Stimulated activated naive CD8-positive, alpha-beta T cell treated with anti-CD3 and anti-CD28 coated beads, Interleukin-15, amount 100 ng/mL, for 72 hours (primary cell): ENCODE data around the gene SLC7A14.

Source experiments
- ATAC-seq: fragments of 150-1000 bp; cut with Tn5 transposase; 2 replicates; pipeline ENCODE4 v1.10.0; 2021; ENCODE audit warnings: mild to moderate bottlenecking, moderate library complexity
- DNase-seq, 2 donors: peaks; one replicate each; pipeline ENCODE4 v3.0.0; 2021 to 2022
- H3K27ac Mint-ChIP-seq, 2 donors: one replicate each; pipeline ENCODE4 v1.8.0; 2022; ENCODE audit warnings: mild to moderate bottlenecking in 2 of 2, mixed read lengths in 2 of 2, moderate library complexity in 2 of 2
- H3K27me3 Mint-ChIP-seq: one replicate; pipeline ENCODE4 v1.8.0; 2022; ENCODE audit warnings: mixed read lengths
- H3K4me1 Mint-ChIP-seq: one replicate; pipeline ENCODE4 v1.8.0; 2022; ENCODE audit warnings: mild to moderate bottlenecking, mixed read lengths
- H3K4me3 Mint-ChIP-seq, 2 donors: one replicate each; pipeline ENCODE4 v1.8.0; 2022; ENCODE audit warnings: mild to moderate bottlenecking in 2 of 2, mixed read lengths in 2 of 2, moderate library complexity in 1 of 2
- H3K9me3 Mint-ChIP-seq, 2 donors: one replicate each; pipeline ENCODE4 v1.8.0; 2022; ENCODE audit warnings: mixed read lengths in 2 of 2

The SLC7A14 gene

GRCh38 chr3:170531054-170531453, 54.8 kb downstream of the SLC7A14 start:
- no peak overlapping the region for H3K27ac Mint-ChIP-seq
- no peak for DNase-seq
- no peak overlapping the region for H3K4me3 Mint-ChIP-seq
- no peak for ATAC-seq
- no peaks in the 10 kb centered on the region for H3K4me1 Mint-ChIP-seq
- peaks cover 21% of the 10 kb centered on the region for H3K27me3 Mint-ChIP-seq
- H3K9me3 Mint-ChIP-seq: no peaks in the 10 kb centered on the region

GRCh38 chr3:170529912-170530311, 56.0 kb downstream of the SLC7A14 start:
- Mint-ChIP-seq H3K4me3 (no peak overlapping the region), H3K4me1 (no peaks in the 10 kb centered on the region)

GRCh38 chr3:170529346-170529745, 56.5 kb downstream of the SLC7A14 start:
- Mint-ChIP-seq H3K4me3 (no peak overlapping the region), H3K9me3 (no peaks in the 10 kb centered on the region), H3K27ac (no peak overlapping the region), H3K4me1 (no peaks in the 10 kb centered on the region), H3K27me3 (peaks cover 8% of the 10 kb centered on the region)
- no peak for ATAC-seq
- no peak for DNase-seq

More at GRCh38 chr3:170529912-170530311, 56.0 kb downstream of the SLC7A14 start:
- H3K9me3 Mint-ChIP-seq: no peaks in the 10 kb centered on the region
- peaks cover 10% of the 10 kb centered on the region for H3K27me3 Mint-ChIP-seq
- H3K27ac Mint-ChIP-seq: no peak overlapping the region
- ATAC-seq: no peak
- no peak for DNase-seq

GRCh38 chr3:170528726-170529125, 57.1 kb downstream of the SLC7A14 start:
- H3K4me3 Mint-ChIP-seq: no peak overlapping the region
- ATAC-seq: no peak
- H3K4me1 Mint-ChIP-seq: no peaks in the 10 kb centered on the region
- H3K27ac Mint-ChIP-seq: no peak overlapping the region
- no peaks in the 10 kb centered on the region for H3K9me3 Mint-ChIP-seq
- no peak for DNase-seq
- peaks cover 8% of the 10 kb centered on the region for H3K27me3 Mint-ChIP-seq

DNA sequence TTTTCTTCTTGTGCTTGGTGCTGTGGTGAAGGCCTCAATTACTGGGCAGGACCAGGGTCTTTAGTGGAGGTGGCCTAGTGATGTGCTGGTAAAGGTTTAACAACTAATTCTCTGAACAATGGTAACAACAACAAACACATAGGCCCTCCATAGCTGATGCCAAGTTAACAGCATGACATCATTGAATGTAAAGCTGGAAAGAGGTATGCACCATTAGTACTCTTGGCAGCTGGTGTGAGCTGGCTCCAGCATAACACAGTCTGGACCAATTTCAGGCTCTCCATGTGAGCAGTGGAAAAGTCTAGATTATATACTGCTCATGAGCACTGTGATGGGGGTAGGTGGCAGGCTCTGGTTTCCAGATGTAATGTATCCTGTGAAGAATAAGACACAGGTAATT, 61.8 kb downstream of the SLC7A14 start:
- Mint-ChIP-seq H3K9me3 (no peaks in the 10 kb centered on the region), H3K4me1 (peaks cover 4% of the 10 kb centered on the region), H3K27ac (no peak overlapping the region), H3K4me3 (no peak overlapping the region), H3K27me3 (no peaks in the 10 kb centered on the region)
- ATAC-seq (no peak), DNase-seq (no peak)

- Mint-ChIP-seq H3K27me3 (peaks cover 7% of the 10 kb centered on the region), H3K27ac (peak overlapping the region in 1 of 2 donors; percentile 11), H3K4me3 (no peak overlapping the region), H3K4me1 (peaks cover 4% of the 10 kb centered on the region), H3K9me3 (no peaks in the 10 kb centered on the region)
- ATAC-seq (no peak), DNase-seq (no peak)
Observed at GRCh38 chr3:170523248-170523647, 62.6 kb downstream of the SLC7A14 start.

DNA sequence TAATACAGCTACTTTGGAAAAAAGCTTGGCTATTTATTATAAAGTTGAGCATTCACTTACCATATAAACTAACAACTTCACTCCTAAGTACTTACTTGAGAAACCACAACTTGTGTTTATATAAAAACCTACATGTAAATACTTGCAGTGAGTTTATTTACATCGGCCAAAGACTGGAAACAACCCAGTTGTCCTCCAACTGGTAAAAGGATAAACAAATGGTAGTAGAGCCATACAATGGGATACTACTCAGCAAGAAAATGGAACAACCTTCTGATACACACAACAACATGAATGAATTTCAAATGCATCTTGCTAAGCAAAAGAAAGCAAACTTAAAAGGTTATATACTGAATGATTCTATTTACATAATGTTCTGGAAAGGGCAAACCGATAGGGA, 63.7 kb downstream of the SLC7A14 start:
- no peak for DNase-seq
- ATAC-seq: no peak
- Mint-ChIP-seq H3K9me3 (no peaks in the 10 kb centered on the region), H3K4me3 (no peak overlapping the region), H3K4me1 (peaks cover 4% of the 10 kb centered on the region), H3K27ac (no peak overlapping the region), H3K27me3 (peaks cover 10% of the 10 kb centered on the region)

DNA sequence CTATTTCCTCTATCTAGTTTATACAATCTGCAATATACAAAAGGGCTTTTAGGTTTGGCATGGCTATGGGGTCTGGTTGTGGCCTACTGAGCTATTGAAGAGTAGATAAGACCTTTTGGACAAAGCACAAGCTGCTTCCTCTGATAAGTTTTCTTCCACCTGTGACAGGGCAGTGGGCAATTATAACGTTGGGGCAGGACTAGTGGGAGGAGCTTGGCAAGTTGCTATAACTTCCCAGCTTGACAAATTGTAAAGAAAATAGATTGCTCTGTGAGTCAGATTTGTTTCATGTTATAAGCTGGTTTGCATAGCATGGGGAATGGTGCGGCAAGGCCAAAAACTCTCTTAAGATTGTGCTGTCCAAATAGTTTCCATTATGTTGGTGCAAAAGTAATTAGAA, 64.9 kb downstream of the SLC7A14 start:
- no peak for DNase-seq
- Mint-ChIP-seq H3K4me1 (peaks cover 4% of the 10 kb centered on the region), H3K27ac (no peak overlapping the region), H3K27me3 (peaks cover 12% of the 10 kb centered on the region), H3K4me3 (no peak overlapping the region), H3K9me3 (no peaks in the 10 kb centered on the region)
- ATAC-seq: no peak

- Mint-ChIP-seq H3K4me3 (no peak overlapping the region), H3K27me3 (peaks cover 26% of the 10 kb centered on the region), H3K4me1 (no peaks in the 10 kb centered on the region), H3K9me3 (no peaks in the 10 kb centered on the region), H3K27ac (no peak overlapping the region)
- DNase-seq: no peak
- no peak for ATAC-seq
Observed at GRCh38 chr3:170517242-170517945, 68.5 kb downstream of the SLC7A14 start.

GRCh38 chr3:170513642-170514041, 72.2 kb downstream of the SLC7A14 start:
- no peak for ATAC-seq
- Mint-ChIP-seq H3K4me3 (no peak overlapping the region), H3K4me1 (no peaks in the 10 kb centered on the region), H3K27me3 (peaks cover 31% of the 10 kb centered on the region), H3K9me3 (no peaks in the 10 kb centered on the region), H3K27ac (no peak overlapping the region)
- DNase-seq: no peak

GRCh38 chr3:170511371-170511770, 74.5 kb downstream of the SLC7A14 start:
- DNase-seq: no peak
- no peaks in the 10 kb centered on the region for H3K9me3 Mint-ChIP-seq
- H3K4me3 Mint-ChIP-seq: no peak overlapping the region
- peaks cover 37% of the 10 kb centered on the region for H3K27me3 Mint-ChIP-seq
- no peak for ATAC-seq
- no peaks in the 10 kb centered on the region for H3K4me1 Mint-ChIP-seq
- H3K27ac Mint-ChIP-seq: no peak overlapping the region

DNA sequence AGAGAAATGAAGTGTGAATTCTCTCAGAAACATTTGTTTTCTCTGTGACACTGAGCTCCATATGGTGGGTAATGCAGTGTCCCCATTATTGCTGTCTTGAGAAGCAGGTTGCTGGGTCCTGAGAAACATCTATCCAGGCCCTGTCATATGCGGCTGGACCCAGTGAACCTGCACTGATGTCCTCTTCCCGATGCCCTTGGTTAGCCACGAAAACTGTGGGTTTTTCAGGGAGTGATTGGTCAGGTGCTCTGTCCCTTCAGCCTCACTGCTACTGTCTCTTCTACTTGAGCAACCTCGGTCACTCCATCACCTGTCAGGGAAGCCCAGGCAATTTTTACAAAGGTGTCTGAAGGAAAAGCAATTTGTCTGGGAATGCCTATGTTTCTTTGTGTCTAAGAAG, 77.0 kb downstream of the SLC7A14 start:
- no peak overlapping the region for H3K4me3 Mint-ChIP-seq
- H3K4me1 Mint-ChIP-seq: no peaks in the 10 kb centered on the region
- no peak for ATAC-seq
- no peaks in the 10 kb centered on the region for H3K9me3 Mint-ChIP-seq
- H3K27me3 Mint-ChIP-seq: peaks cover 27% of the 10 kb centered on the region
- DNase-seq: no peak
- no peak overlapping the region for H3K27ac Mint-ChIP-seq

GRCh38 chr3:170508291-170508690, 77.6 kb downstream of the SLC7A14 start:
- no peak overlapping the region for H3K27ac Mint-ChIP-seq
- H3K9me3 Mint-ChIP-seq: no peaks in the 10 kb centered on the region
- peaks cover 22% of the 10 kb centered on the region for H3K27me3 Mint-ChIP-seq
- DNase-seq: no peak
- no peaks in the 10 kb centered on the region for H3K4me1 Mint-ChIP-seq
- H3K4me3 Mint-ChIP-seq: no peak overlapping the region
- no peak for ATAC-seq

GRCh38 chr3:170507063-170507462, 78.8 kb downstream of the SLC7A14 start:
- ATAC-seq (no peak), DNase-seq (no peak)
- Mint-ChIP-seq H3K27me3 (peaks cover 19% of the 10 kb centered on the region), H3K27ac (no peak overlapping the region), H3K9me3 (no peaks in the 10 kb centered on the region), H3K4me1 (no peaks in the 10 kb centered on the region), H3K4me3 (no peak overlapping the region)

DNA sequence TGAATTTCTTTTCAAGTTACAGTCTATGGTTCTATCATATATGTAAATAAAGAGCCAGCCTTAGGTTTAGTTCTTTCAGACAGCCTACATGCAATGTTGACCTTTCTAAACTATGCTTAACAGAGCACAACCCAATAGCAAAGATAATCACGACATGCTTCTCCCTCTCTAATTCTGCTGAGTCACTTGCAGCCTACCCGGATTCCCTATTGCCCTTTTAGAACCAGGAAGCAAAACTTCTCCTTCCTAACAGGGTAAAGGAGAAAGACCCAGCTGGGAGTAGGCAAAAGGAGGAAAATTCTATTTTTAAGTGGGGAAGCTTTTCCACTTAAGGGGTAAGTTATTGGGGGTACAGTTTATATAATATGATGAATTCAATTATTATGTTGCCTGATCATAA, 79.3 kb downstream of the SLC7A14 start:
- no peak for DNase-seq
- Mint-ChIP-seq H3K9me3 (no peaks in the 10 kb centered on the region), H3K27me3 (peaks cover 14% of the 10 kb centered on the region)

GRCh38 chr3:170502297-170502696, 83.6 kb downstream of the SLC7A14 start:
- no peaks in the 10 kb centered on the region for H3K9me3 Mint-ChIP-seq
- no peak overlapping the region for H3K4me3 Mint-ChIP-seq
- no peak for DNase-seq
- no peaks in the 10 kb centered on the region for H3K4me1 Mint-ChIP-seq
- H3K27ac Mint-ChIP-seq: no peak overlapping the region
- peaks cover 10% of the 10 kb centered on the region for H3K27me3 Mint-ChIP-seq
- ATAC-seq: no peak

More for the DNA sequence above, 79.3 kb downstream of the SLC7A14 start:
- ATAC-seq: no peak
- H3K4me3 Mint-ChIP-seq: no peak overlapping the region
- H3K4me1 Mint-ChIP-seq: no peaks in the 10 kb centered on the region
- no peak overlapping the region for H3K27ac Mint-ChIP-seq

- Mint-ChIP-seq H3K4me1 (no peaks in the 10 kb centered on the region), H3K27ac (no peak overlapping the region), H3K9me3 (no peaks in the 10 kb centered on the region), H3K4me3 (no peak overlapping the region), H3K27me3 (peaks cover 5% of the 10 kb centered on the region)
- DNase-seq (no peak), ATAC-seq (no peak)
Observed at GRCh38 chr3:170500995-170501394, 84.9 kb downstream of the SLC7A14 start.
